ENCODE results near the gene CEP20.
"Not testable (repeated sequence)": the region's sequence is repeated elsewhere in the genome, so short reads cannot be mapped to it uniquely, and the experiment has no call there.

CEP20 gene

DNA sequence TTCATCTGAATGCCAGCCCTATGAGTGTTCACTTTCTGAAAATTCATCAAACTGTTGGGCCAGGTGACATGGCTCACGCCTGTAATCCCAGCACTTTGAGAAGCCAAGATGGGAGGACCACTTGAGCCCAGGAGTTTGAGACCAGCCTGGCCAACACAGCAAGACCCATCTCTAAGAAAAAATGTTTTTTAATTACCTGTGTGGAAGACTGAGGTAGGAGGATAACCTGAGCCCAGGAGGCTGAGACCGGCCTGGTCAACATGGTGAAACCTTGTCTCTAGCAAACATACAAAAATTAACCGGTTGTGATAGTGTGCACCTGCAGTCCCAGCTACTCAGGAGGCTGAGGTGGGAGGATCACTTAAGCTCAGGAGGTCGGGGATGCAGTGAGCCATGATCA, 41.9 kb downstream of the CEP20 start:
- H4K20me1 ChIP-seq (ENCODE audit: insufficient read depth, low read length) = no peaks in the 10 kb centered on the region
- TF ChIP-seq, protein P1, sequence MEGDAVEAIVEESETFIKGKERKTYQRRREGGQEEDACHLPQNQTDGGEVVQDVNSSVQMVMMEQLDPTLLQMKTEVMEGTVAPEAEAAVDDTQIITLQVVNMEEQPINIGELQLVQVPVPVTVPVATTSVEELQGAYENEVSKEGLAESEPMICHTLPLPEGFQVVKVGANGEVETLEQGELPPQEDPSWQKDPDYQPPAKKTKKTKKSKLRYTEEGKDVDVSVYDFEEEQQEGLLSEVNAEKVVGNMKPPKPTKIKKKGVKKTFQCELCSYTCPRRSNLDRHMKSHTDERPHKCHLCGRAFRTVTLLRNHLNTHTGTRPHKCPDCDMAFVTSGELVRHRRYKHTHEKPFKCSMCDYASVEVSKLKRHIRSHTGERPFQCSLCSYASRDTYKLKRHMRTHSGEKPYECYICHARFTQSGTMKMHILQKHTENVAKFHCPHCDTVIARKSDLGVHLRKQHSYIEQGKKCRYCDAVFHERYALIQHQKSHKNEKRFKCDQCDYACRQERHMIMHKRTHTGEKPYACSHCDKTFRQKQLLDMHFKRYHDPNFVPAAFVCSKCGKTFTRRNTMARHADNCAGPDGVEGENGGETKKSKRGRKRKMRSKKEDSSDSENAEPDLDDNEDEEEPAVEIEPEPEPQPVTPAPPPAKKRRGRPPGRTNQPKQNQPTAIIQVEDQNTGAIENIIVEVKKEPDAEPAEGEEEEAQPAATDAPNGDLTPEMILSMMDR (IDR thresholded peaks at IDR 0.05; ENCODE audit: borderline replicate concordance, extremely low read depth, low read length, poor library complexity, severe bottlenecking) = no peak
- TF ChIP-seq EZH2 (IDR thresholded peaks at IDR 0.05; ENCODE audit: borderline replicate concordance, low read depth, low read length, severe bottlenecking) = no peak
- no peaks in the 10 kb centered on the region for H3K4me1 ChIP-seq (ENCODE audit: insufficient read depth, low read length)
- H3K79me2 ChIP-seq (ENCODE audit: insufficient read depth, low read length) = no peaks in the 10 kb centered on the region
- ATAC-seq (ENCODE audit: insufficient read depth, low read depth) (no peak), DNase-seq (no peak)
- H2AFZ ChIP-seq (ENCODE audit: low read depth, low read length) = no peak overlapping the region
- H3K9ac ChIP-seq (ENCODE audit: low read depth, low read length) = no peak overlapping the region
- no peak overlapping the region for H3K4me3 ChIP-seq (ENCODE audit: low read depth in 1 of 2, low read length in 2 of 2)
- H3K27ac ChIP-seq (ENCODE audit: low read length) = no peak overlapping the region
- H3K27me3 ChIP-seq (ENCODE audit: insufficient read depth, low read length, poor library complexity) = no peaks in the 10 kb centered on the region
- no peak overlapping the region for H3K4me2 ChIP-seq (ENCODE audit: insufficient read depth, low read length)
- H3K36me3 ChIP-seq (ENCODE audit: insufficient read depth, low read length) = no peaks in the 10 kb centered on the region
- no peaks in the 10 kb centered on the region for H3K9me3 ChIP-seq (ENCODE audit: insufficient read depth, low read length, severe bottlenecking)

DNA sequence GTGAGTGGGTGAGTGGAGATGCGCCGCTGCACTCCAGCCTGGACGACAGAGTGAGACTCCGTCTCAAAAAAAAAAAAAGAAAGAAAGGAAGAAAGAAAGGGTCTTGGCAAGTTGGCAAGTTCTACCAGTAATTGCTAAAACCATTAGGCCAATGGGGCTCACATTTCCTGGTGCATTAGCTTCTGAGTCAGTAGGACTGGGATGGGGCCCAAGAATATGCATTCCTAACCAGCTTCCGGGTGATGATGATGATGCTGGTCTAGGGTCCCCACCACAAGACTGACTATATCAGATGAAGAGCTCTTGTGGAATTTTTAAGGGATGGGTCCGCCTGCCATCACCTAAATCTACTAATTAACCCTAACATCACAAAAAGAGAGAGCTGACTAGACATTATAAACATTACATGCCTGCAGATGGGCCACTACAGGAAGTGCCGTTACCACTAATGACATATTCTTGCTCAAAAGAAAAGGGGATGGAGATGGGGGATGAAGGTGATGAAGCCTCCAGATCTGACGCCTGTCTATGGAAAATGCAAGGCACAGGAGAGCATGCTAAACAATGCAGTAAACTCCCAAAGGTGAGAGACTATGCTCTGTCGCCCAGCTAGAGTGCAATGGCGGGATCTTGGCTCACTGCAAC, 44.6 kb downstream of the CEP20 start:
- Histone ChIP-seq H3K9me3 (ENCODE audit: insufficient read depth, low read length, severe bottlenecking) (no peaks in the 10 kb centered on the region), H2AFZ (ENCODE audit: low read depth, low read length) (no peak overlapping the region), H3K27me3 (ENCODE audit: insufficient read depth, low read length, poor library complexity) (no peaks in the 10 kb centered on the region), H3K27ac (ENCODE audit: low read length) (no peak overlapping the region), H4K20me1 (ENCODE audit: insufficient read depth, low read length) (no peaks in the 10 kb centered on the region), H3K4me1 (ENCODE audit: insufficient read depth, low read length) (no peaks in the 10 kb centered on the region), H3K4me3 (ENCODE audit: low read depth in 1 of 2, low read length in 2 of 2) (no peak overlapping the region), H3K4me2 (ENCODE audit: insufficient read depth, low read length) (no peak overlapping the region), H3K9ac (ENCODE audit: low read depth, low read length) (no peak overlapping the region), H3K79me2 (ENCODE audit: insufficient read depth, low read length) (no peaks in the 10 kb centered on the region), H3K36me3 (ENCODE audit: insufficient read depth, low read length) (no peaks in the 10 kb centered on the region)
- TF ChIP-seq EZH2 (IDR thresholded peaks at IDR 0.05; ENCODE audit: borderline replicate concordance, low read depth, low read length, severe bottlenecking) = no peak
- TF ChIP-seq, protein P1 (IDR thresholded peaks at IDR 0.05; ENCODE audit: borderline replicate concordance, extremely low read depth, low read length, poor library complexity, severe bottlenecking) = no peak
- no peak for DNase-seq
- no peak for ATAC-seq (ENCODE audit: insufficient read depth, low read depth)

DNA sequence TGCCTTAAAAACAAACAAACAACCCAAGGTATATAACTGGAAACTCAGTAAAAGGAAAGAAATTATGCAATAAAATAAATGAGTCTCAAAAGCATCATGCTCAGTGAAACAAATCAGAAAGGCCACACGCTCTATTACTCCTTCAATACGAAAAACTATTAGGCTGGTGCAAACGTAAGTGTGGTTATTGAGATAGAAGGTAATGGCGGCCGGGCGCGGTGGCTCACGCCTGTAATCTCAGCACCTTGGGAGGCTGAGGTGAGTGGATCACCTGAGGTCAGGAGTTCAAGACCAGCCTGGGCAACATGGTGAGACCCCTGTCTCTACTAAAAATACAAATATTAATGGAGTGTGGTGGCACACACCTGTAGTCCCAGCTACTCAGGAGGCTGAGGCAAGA, 49.2 kb downstream of the CEP20 start:
- H3K4me3 ChIP-seq (ENCODE audit: low read depth in 1 of 2, low read length in 2 of 2); H3K27me3 ChIP-seq (ENCODE audit: insufficient read depth, low read length, poor library complexity); H3K4me1 ChIP-seq (ENCODE audit: insufficient read depth, low read length); ATAC-seq (ENCODE audit: insufficient read depth, low read depth); H3K9me3 ChIP-seq (ENCODE audit: insufficient read depth, low read length, severe bottlenecking); H3K4me2 ChIP-seq (ENCODE audit: insufficient read depth, low read length); H4K20me1 ChIP-seq (ENCODE audit: insufficient read depth, low read length); DNase-seq; H2AFZ ChIP-seq (ENCODE audit: low read depth, low read length); H3K9ac ChIP-seq (ENCODE audit: low read depth, low read length); H3K79me2 ChIP-seq (ENCODE audit: insufficient read depth, low read length); H3K27ac ChIP-seq (ENCODE audit: low read length); H3K36me3 ChIP-seq (ENCODE audit: insufficient read depth, low read length): not testable (repeated sequence)

DNA sequence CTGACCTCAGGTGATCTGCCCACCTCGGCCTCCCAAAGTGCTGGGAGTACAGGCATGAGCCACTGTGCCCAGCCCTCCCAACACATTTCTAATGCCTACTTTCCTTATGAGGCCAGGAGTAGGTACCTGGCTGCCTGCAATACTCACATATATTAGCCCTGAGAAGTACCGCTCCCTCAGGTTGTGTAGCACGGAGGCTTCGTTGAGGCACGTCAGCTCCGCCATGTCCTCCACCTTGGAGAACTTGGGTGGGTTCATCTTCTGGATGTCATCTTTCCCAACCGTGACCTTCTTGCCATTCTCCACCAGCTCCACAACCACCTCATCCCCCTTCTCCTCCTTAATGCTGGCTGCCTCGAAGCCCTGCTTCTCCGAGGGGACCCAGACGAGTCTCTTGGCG, 50.6 kb downstream of the CEP20 start:
- no peaks in the 10 kb centered on the region for H3K4me1 ChIP-seq (ENCODE audit: insufficient read depth, low read length)
- no peaks in the 10 kb centered on the region for H3K9me3 ChIP-seq (ENCODE audit: insufficient read depth, low read length, severe bottlenecking)
- no peak overlapping the region for H3K9ac ChIP-seq (ENCODE audit: low read depth, low read length)
- H3K4me2 ChIP-seq (ENCODE audit: insufficient read depth, low read length) = no peak overlapping the region
- TF ChIP-seq EZH2 (IDR thresholded peaks at IDR 0.05; ENCODE audit: borderline replicate concordance, low read depth, low read length, severe bottlenecking) = no peak
- TF ChIP-seq, protein P1 (IDR thresholded peaks at IDR 0.05; ENCODE audit: borderline replicate concordance, extremely low read depth, low read length, poor library complexity, severe bottlenecking) = no peak
- H3K36me3 ChIP-seq (ENCODE audit: insufficient read depth, low read length) = no peaks in the 10 kb centered on the region
- H2AFZ ChIP-seq (ENCODE audit: low read depth, low read length) = no peak overlapping the region; the same call in 1 of the 2 replicates
- no peak overlapping the region for H3K27ac ChIP-seq (ENCODE audit: low read length)
- no peaks in the 10 kb centered on the region for H4K20me1 ChIP-seq (ENCODE audit: insufficient read depth, low read length)
- H3K79me2 ChIP-seq (ENCODE audit: insufficient read depth, low read length) = no peaks in the 10 kb centered on the region
- DNase-seq (no peak), ATAC-seq (ENCODE audit: insufficient read depth, low read depth) (no peak)
- no peak overlapping the region for H3K4me3 ChIP-seq (ENCODE audit: low read depth in 1 of 2, low read length in 2 of 2)
- no peaks in the 10 kb centered on the region for H3K27me3 ChIP-seq (ENCODE audit: insufficient read depth, low read length, poor library complexity)

Data from DND-41 (cell line).